GM21825 (cell line): ENCODE measurements around the gene FLT1.
A peak's percentile ranks its signal among the peaks of the same experiment; 100 is the strongest.

Experiments used
- ATAC-seq: cut with Tn5 transposase; IDR thresholded peaks from one replicate; pipeline ENCODE4 v1.9.1; 2021; ENCODE audit warnings: mild to moderate bottlenecking, moderate library complexity; ENCODE audit not compliant: unreplicated experiment

FLT1 gene

GRCh38 chr13:28434926-28435325 lies 60.0 kb downstream of the FLT1 start:
- no peak for ATAC-seq

GRCh38 chr13:28432816-28433560 lies 61.9 kb downstream of the FLT1 start:
- no peak for ATAC-seq

GRCh38 chr13:28429685-28430290 lies 65.1 kb downstream of the FLT1 start:
- peak; percentile 90 for ATAC-seq

GRCh38 chr13:28429096-28429495 lies 65.8 kb downstream of the FLT1 start:
- no peak for ATAC-seq

- no peak for ATAC-seq
Observed at GRCh38 chr13:28426381-28426780, 68.5 kb downstream of the FLT1 start.

- ATAC-seq: no peak
Observed at GRCh38 chr13:28425793-28426192, 69.1 kb downstream of the FLT1 start.

- no peak for ATAC-seq
Observed at GRCh38 chr13:28424541-28424940, 70.4 kb downstream of the FLT1 start.

- ATAC-seq: peak; percentile 86
Observed at GRCh38 chr13:28423010-28423409, 71.9 kb downstream of the FLT1 start.

GRCh38 chr13:28421676-28422410 lies 73.1 kb downstream of the FLT1 start:
- no peak for ATAC-seq

GRCh38 chr13:28420704-28421103 lies 74.2 kb downstream of the FLT1 start:
- no peak for ATAC-seq

GRCh38 chr13:28415994-28416421 lies 78.9 kb downstream of the FLT1 start:
- ATAC-seq: no peak

- no peak for ATAC-seq
Observed at GRCh38 chr13:28413999-28414398, 80.9 kb downstream of the FLT1 start.

- no peak for ATAC-seq
Observed at GRCh38 chr13:28412981-28413380, 81.9 kb downstream of the FLT1 start.

GRCh38 chr13:28411831-28412353 lies 83.0 kb downstream of the FLT1 start:
- ATAC-seq: no peak

GRCh38 chr13:28410096-28410495 lies 84.8 kb downstream of the FLT1 start:
- ATAC-seq: no peak

- no peak for ATAC-seq
Observed at GRCh38 chr13:28409648-28410047, 85.3 kb downstream of the FLT1 start.

GRCh38 chr13:28408863-28409262 lies 86.1 kb downstream of the FLT1 start:
- ATAC-seq: no peak

- ATAC-seq: no peak
Observed at GRCh38 chr13:28408235-28408848, 86.6 kb downstream of the FLT1 start.

- no peak for ATAC-seq
Observed at GRCh38 chr13:28406733-28407266, 88.1 kb downstream of the FLT1 start.

GRCh38 chr13:28402057-28402381 lies 92.9 kb downstream of the FLT1 start:
- no peak for ATAC-seq
